ENCODE measurements around the gene FAM181A. TPM values are rescaled to one million over a fixed set of nuclear protein-coding genes. Genes with fewer than 3 reads are reported as not detected.

Gene FAM181A
- total RNA-seq, 2 donors from 2014 or later: not detected

DNA sequence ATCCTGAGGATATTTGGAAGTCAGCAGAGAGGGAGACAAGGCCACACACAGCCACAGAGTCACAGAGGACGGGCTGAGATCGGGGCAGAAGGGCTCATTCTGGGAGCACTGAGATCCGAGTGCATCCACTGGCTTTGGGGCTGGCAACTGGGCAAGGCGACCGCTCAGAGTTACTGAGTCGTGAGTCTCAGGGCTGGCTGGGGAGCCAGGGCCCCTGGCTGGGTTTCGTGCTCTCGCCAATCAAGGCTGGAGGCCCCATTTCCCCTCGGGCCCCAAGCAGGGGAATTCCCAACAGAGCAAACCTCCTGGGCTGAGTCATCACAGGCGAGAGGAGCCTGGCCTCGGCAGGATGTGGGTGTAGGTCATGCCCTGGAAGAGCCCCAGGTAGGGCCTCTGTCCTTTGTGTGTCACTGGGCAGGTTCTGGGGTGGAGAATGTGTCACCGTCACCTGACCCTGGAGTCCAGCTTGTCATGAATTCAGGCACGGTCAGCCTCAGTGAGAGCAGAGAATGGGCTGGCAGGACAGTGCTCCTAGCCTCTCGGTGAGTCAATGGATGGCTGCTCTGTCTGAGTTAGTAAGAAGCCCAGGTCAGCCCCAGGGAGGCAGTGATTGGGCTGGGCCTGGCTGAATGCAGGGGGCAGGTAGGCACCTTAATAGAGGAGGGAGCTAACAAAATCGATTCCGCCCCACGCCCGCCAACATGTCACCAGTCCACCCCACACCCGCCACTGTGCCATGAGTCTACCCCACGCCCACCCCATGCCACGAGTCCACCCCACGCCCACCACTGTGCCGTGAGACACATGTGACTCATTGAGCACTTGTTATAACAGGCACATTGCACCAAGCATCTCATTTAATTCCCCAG is 32.3 kb downstream of the FAM181A start:
- ATAC-seq (ENCODE audit: insufficient number of reproducible peaks, low FRiP score, low read depth): peak; percentile 51
- Histone ChIP-seq H3K9me3 (no peaks in the 10 kb centered on the region), H3K4me3 (no peak overlapping the region), H3K36me3 (peaks cover 34% of the 10 kb centered on the region), H3K27ac (peak overlapping the region; percentile 69 to 70), H3K4me1 (ENCODE audit: control insufficient read depth in 1 of 2, low read depth in 2 of 2) (peaks cover 40 to 71% of the 10 kb centered on the region in 2 donors), H3K27me3 (replicated peaks; ENCODE audit: insufficient read depth) (no peaks in the 10 kb centered on the region)
- TF ChIP-seq CTCF (IDR thresholded peaks at IDR 0.05): no peak
- DNase-seq (ENCODE audit: low spot score): peak; percentile 53

GRCh38 chr14:93960108-93960475 is 32.9 kb downstream of the FAM181A start:
- TF ChIP-seq CTCF (IDR thresholded peaks at IDR 0.05): no peak
- ATAC-seq (ENCODE audit: insufficient number of reproducible peaks, low FRiP score, low read depth) (no peak), DNase-seq (ENCODE audit: low spot score) (no peak)
- Histone ChIP-seq H3K27ac (peak overlapping the region; percentile 69 to 70), H3K36me3 (peaks cover 30% of the 10 kb centered on the region), H3K9me3 (no peaks in the 10 kb centered on the region), H3K27me3 (replicated peaks; ENCODE audit: insufficient read depth) (no peaks in the 10 kb centered on the region), H3K4me3 (no peak overlapping the region), H3K4me1 (ENCODE audit: control insufficient read depth in 1 of 2, low read depth in 2 of 2) (peaks cover 40 to 77% of the 10 kb centered on the region in 2 donors)

DNA sequence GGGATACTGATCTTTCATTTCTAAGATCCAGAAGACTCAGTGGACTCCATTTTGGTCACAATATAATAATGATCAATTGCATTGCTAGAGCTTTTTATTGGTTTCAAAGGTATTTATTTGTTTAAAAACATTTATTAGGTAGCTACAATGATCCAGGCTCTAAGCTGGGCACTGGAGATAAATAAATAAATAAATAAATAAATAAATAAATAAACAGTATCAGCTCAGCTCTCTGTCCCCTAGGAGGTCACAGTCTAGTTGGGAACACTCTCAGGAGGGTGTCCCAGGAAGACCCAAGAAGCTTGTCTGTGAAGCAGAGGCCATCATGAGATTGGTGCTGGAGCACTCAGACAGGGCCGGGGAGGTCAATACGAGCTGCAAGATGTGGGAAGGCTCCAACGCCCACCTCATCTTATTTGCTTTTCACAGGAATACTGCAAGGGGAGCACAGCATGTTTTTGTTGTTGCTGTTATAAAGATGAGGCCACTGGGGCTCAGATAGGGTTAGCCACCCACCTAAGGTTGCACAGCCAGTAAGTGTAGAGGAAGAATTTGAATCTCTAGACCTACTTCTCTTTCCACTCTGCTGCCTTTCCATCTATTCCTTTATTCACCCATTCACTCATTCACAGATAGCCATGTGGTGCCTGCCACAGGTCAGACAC is 33.8 kb downstream of the FAM181A start:
- DNase-seq (ENCODE audit: low spot score) (no peak), ATAC-seq (ENCODE audit: insufficient number of reproducible peaks, low FRiP score, low read depth) (no peak)
- Histone ChIP-seq H3K9me3 (no peaks in the 10 kb centered on the region), H3K36me3 (peaks cover 27% of the 10 kb centered on the region), H3K27ac (peak overlapping the region in 1 of 2 donors; percentile 69), H3K27me3 (replicated peaks; ENCODE audit: insufficient read depth) (no peaks in the 10 kb centered on the region), H3K4me3 (no peak overlapping the region), H3K4me1 (ENCODE audit: control insufficient read depth in 1 of 2, low read depth in 2 of 2) (peaks cover 40 to 78% of the 10 kb centered on the region in 2 donors)
- TF ChIP-seq CTCF (IDR thresholded peaks at IDR 0.05): no peak

DNA sequence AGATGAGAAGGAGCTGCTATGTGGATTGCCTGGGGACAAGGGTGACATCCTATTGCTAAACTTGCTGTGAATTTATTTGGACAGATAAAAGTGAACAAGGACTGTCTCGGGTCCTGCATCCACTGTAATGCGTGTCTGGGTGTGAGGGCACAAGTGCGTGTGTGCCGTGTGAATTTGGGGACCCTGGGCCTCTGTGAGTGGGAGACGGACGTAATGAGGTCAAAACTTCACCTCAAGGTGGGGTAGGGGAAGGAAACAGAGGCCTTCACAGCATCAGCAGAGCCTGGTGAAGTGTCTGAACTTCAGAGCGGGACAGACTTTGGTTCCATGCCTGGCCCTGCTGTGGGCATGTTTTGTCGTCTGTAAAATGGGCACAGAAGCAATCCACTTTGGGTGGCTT is 34.5 kb downstream of the FAM181A start:
- H3K36me3 ChIP-seq: peaks cover 27% of the 10 kb centered on the region
- H3K4me3 ChIP-seq: no peak overlapping the region
- TF ChIP-seq CTCF (IDR thresholded peaks at IDR 0.05): no peak
- peaks cover 42 to 78% of the 10 kb centered on the region in 2 donors for H3K4me1 ChIP-seq (ENCODE audit: control insufficient read depth in 1 of 2, low read depth in 2 of 2)
- no peak overlapping the region for H3K27ac ChIP-seq
- H3K9me3 ChIP-seq: no peaks in the 10 kb centered on the region
- no peaks in the 10 kb centered on the region for H3K27me3 ChIP-seq (replicated peaks; ENCODE audit: insufficient read depth)
- no peak for DNase-seq (ENCODE audit: low spot score)
- ATAC-seq (ENCODE audit: insufficient number of reproducible peaks, low FRiP score, low read depth): no peak
